Hepatic stellate cell (primary cell): ENCODE results near the gene ACTRT2.

ENCODE experiments used
- DNase-seq: peaks from one replicate; pipeline ENCODE4 v3.0.0; 2011; ENCODE audit warnings: low spot score

The ACTRT2 gene

GRCh38 chr1:3018576-3018975, 2.7 kb upstream of the ACTRT2 start:
- DNase-seq: no peak

DNA sequence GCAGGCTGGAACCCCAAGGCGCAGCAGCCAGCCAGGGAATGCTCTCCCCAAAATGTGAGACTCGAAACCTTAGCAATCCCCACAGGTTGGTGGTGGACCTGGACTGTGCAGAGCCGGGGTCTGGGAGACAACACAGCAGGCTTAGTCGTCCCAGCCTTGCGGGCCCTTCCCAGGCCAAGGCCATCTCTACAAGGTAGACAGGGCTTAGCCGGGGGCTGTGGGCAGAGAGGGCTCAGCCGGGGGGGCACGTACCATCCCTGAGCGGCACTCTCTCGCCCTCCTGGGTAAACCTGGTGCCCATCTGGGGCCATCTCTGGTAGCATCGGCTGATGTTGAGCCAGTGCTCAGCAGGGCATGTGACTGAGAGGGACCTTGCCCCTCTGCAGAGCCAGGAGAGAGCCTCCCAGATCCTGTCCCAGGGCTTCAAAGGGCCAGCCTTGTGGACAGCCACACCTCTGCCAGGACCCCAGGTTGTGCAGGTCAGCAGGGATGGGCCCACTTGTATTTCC, 2.2 kb upstream of the ACTRT2 start:
- no peak for DNase-seq

- DNase-seq: no peak
These were observed 1.7 kb upstream of the ACTRT2 start for GRCh38 chr1:3019516-3020051.

DNA sequence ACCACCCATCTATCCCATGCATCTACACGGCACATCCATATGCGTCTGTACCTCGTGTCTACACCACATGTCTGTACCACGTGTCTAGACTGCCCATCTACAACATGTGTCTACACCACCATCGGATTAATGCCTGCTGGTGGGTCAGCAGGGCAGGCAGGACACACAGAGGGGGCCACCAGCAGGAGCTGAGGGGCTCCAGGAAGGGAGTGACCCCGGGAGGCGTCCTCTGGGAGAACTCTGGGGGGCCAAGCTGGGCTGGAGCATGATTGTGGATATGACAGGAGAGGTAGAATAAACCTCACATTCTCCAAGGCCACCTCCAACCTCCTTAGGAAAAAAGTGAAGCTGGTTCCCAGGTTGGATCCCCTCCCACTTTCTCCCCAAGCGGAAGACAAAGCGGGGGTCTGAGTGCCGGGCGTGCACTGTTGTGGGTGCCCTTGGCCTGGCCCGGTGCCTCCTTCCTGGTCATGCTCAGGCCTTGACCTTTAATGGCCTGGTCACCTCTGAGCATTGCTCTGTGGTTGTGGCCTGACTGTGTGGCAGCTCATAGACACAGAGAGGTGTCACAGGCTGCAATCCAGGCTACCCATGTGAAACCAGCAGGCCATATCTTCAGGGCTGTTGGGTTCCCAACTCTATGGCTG, 881 bp upstream of the ACTRT2 start:
- DNase-seq: no peak

GRCh38 chr1:3021801-3022401, 634 bp downstream of the ACTRT2 start:
- no peak for DNase-seq

- DNase-seq: no peak
These were observed 1.3 kb downstream of the ACTRT2 start for GRCh38 chr1:3022511-3022973.

- DNase-seq: no peak
These were observed 1.7 kb downstream of the ACTRT2 start for GRCh38 chr1:3022976-3023375.

GRCh38 chr1:3024019-3024418, 2.8 kb downstream of the ACTRT2 start:
- no peak for DNase-seq

GRCh38 chr1:3024588-3024987, 3.3 kb downstream of the ACTRT2 start:
- no peak for DNase-seq

DNA sequence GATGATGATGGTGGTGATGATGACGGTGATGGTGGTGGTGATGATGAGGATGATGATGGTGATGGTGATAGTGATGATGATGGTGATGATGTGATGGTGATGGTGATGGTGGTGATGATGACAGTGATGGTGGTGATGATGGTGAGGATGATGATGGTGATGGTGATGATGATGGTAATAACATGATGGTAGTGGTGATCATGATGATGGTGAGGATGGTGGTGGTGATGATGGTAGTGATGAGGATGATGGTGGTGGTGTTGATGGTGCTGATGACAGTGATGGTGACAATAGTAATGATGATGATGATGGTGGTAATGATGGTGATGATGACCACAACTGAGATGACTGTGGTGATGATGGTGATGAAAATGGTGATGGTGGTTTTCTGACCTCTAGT, 4.9 kb downstream of the ACTRT2 start:
- no peak for DNase-seq

- no peak for DNase-seq
These were observed 5.5 kb downstream of the ACTRT2 start for GRCh38 chr1:3026581-3027391.

- no peak for DNase-seq
These were observed 6.5 kb downstream of the ACTRT2 start for GRCh38 chr1:3027611-3028371.

- DNase-seq: no peak
These were observed 7.4 kb downstream of the ACTRT2 start for GRCh38 chr1:3028531-3029282.

GRCh38 chr1:3029481-3029961, 8.3 kb downstream of the ACTRT2 start:
- DNase-seq: no peak

DNA sequence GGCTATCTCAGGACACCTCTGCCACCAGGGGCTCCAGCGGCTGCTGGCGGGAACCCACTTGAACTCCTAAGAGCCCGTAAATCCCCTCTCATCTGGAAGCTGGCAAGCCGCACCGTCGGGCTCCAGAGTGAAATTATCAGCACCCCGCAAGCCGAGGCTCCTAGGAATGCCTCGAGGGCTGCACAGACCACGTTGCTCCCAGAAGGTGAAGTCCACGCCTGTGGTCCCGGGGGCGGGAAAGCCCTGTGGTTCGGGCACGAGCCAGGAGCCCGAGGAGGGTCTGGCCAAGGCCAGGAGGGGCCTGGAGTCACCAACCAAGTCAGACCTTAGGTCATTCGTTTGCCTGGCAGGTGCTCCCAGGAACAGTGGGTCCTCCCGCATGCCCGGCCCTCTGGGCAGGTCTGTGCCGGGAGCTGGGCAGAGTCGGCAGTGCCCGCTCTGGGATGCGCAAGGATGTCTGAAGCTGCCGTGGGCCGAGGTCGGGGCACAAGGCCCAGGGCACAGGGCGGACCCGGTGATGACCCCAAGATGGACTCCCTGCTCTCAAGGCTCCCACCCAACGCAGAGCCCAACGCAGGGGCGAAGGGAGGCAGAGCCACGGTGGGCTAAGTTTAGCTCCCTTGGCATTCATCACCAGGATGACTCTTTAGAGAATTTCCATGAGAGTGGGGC, 8.9 kb downstream of the ACTRT2 start:
- DNase-seq: no peak

DNA sequence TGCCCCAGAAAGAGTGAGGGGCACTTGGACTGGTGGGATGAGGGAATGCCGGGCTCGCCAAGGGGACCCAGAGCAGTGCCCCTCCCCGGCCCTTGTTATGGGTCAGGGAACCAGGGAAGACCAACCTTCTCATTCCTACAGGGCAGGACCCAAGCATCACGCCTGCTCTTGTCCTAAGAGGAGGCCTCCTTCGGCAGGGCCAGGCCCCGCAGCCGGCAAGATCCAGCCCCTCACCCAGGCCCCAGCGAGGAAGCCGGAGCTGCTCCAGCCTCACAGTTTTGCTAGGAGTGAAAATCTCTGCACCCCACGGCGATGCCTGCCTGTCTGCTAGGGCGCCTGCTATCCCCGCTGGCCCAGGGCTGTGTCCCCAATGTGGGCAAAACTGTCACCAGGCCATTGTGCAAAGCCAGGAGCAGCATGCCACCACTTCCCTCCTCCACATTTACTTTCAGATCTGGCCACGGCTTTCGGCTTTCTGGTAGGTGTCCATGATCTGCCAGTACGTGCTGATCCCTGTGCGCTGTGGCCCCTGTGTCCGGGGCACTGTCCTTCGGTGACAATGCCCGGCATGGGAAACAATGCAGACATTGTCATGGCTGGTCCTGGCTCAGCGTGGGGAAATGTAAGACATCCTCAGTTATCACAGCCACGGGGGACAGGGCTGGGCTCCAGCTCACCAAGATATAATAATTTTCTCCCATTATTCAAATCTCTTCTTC, 9.6 kb downstream of the ACTRT2 start:
- DNase-seq: no peak

GRCh38 chr1:3031401-3032221, 10.3 kb downstream of the ACTRT2 start:
- no peak for DNase-seq

GRCh38 chr1:3032371-3033039, 11.2 kb downstream of the ACTRT2 start:
- DNase-seq: no peak
